Measurements from ENCODE around the gene SLC39A9.

GRCh38 chr14:69395929-69396328, 2.6 kb upstream of the SLC39A9 start:
- TF ChIP-seq EZH2 (IDR thresholded peaks at IDR 0.05; ENCODE audit: insufficient read depth, poor library complexity, severe bottlenecking) (no peak), EZH2phosphoT487 (IDR thresholded peaks at IDR 0.05; ENCODE audit: insufficient read depth, low read depth) (no peak)
